Lower leg skin (tissue), 4 donors: Measurements from ENCODE around the gene RAB7A. TPM values are rescaled to one million over a fixed set of nuclear protein-coding genes. Genes with fewer than 3 reads are reported as not detected.
"Not testable (repeated sequence)": the region's sequence is repeated elsewhere in the genome, so short reads cannot be mapped to it uniquely, and the experiment has no call there.

ENCODE experiments used
- DNase-seq, 2 donors: peaks; one replicate each; pipeline ENCODE4 v3.0.0-alpha.2; 2019; ENCODE audit warnings: low spot score in 2 of 2
- H3K4me3 ChIP-seq: fragments of 200-600 bp; sonication (generic); 2 replicates; pipeline ENCODE4 v1.5.1; 2017; ENCODE audit warnings: mild to moderate bottlenecking, low read depth; ENCODE audit not compliant: poor library complexity, severe bottlenecking
- POLR2A ChIP-seq, 2 donors: fragments of 450-650 bp; IDR thresholded peaks; one replicate each; pipeline ENCODE4 v1.6.1; 2016 to 2017; ENCODE audit warnings: antibody characterized with exemption in 2 of 2, mild to moderate bottlenecking in 1 of 2, moderate library complexity in 1 of 2
- WGBS, 2 donors: methylation state at CpG; one replicate each; pipeline ENCODE4 v1.1.5; 2018; 5-methylcytosine and 5-hydroxymethylcytosine counted together
- intact Hi-C: fragments of 100-400 bp; cut with DNase I; formaldehyde crosslinking; loops from one replicate; pipeline ENCODE4 v1.15.0; 2023; ENCODE audit warnings: low total_unique reads
- total RNA-seq, 4 donors: library from RNA; depleted of rRNA; stranded (reverse); fragments of >200 nt; gene quantifications; one replicate each; pipeline ENCODE4 v1.1.0, GENCODE V29; 2016
- TF ChIP-seq, protein P1 (sequence below), 3 donors: fragments of 450-650 bp; IDR thresholded peaks; one replicate each; pipeline ENCODE4 v1.5.1; 2016; ENCODE audit warnings: antibody characterized with exemption in 3 of 3, mild to moderate bottlenecking in 3 of 3, moderate library complexity in 2 of 3

RAB7A gene
- total RNA-seq, 4 donors from 2014 or later: 82.0 to 127 (median 114) TPM

DNA sequence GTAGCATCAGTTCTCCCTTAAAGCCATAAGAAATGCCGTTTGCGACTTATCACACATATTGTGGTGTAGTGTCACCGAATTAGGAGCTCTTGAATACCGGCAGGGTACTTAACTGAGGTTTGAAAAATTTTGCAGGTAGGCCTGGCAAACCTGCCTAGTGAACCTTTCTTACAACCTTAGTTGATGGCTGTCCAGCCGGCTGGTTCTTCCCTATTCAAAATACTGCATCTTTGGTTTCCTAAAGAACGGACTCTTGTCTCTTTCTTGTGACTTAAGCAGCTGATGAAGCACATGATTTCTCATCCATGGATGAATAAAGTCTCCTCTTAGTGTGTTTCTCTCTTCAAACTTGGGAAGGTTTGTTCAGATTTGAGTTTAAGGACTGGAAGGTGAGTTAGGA lies 1.5 kb downstream of the RAB7A start:
- TF ChIP-seq, protein P1, sequence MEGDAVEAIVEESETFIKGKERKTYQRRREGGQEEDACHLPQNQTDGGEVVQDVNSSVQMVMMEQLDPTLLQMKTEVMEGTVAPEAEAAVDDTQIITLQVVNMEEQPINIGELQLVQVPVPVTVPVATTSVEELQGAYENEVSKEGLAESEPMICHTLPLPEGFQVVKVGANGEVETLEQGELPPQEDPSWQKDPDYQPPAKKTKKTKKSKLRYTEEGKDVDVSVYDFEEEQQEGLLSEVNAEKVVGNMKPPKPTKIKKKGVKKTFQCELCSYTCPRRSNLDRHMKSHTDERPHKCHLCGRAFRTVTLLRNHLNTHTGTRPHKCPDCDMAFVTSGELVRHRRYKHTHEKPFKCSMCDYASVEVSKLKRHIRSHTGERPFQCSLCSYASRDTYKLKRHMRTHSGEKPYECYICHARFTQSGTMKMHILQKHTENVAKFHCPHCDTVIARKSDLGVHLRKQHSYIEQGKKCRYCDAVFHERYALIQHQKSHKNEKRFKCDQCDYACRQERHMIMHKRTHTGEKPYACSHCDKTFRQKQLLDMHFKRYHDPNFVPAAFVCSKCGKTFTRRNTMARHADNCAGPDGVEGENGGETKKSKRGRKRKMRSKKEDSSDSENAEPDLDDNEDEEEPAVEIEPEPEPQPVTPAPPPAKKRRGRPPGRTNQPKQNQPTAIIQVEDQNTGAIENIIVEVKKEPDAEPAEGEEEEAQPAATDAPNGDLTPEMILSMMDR (IDR thresholded peaks at IDR 0.05): no peak
- TF ChIP-seq POLR2A (IDR thresholded peaks at IDR 0.05): no peak
- WGBS, 2 donors: 15 to 17% methylated on average over 6 of the region's 6 CpGs
- intact Hi-C loops: no loop called here

DNA sequence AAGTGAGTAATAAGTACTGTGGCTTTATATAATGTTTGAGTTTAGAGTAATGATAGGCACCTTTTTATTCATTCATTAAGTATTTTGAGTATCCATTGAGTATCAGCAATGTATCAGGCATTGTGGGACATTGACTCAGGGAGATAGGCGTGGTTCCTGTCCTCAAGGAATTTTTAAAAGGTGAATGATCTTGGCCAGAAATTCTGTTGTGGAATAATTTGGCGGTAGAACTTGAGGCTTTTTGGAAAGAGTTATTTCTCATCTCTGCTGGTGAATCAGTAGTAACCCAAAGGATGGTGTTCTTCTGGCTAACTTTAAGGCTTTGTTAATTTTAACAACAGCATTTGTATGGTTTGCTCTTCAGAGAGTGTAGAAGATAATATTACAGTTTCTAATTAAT lies 2.0 kb downstream of the RAB7A start:
- intact Hi-C loops: no loop called here
- no peak for TF ChIP-seq POLR2A (IDR thresholded peaks at IDR 0.05)
- TF ChIP-seq, protein P1 (IDR thresholded peaks at IDR 0.05): no peak
- WGBS, 2 donors: 26 to 35% methylated on average over 2 of the region's 2 CpGs
- H3K4me3 ChIP-seq: no peak overlapping the region
- no peak for DNase-seq

More for the DNA sequence above, 1.5 kb downstream of the RAB7A start:
- H3K4me3 ChIP-seq: no peak overlapping the region
- DNase-seq: no peak

DNA sequence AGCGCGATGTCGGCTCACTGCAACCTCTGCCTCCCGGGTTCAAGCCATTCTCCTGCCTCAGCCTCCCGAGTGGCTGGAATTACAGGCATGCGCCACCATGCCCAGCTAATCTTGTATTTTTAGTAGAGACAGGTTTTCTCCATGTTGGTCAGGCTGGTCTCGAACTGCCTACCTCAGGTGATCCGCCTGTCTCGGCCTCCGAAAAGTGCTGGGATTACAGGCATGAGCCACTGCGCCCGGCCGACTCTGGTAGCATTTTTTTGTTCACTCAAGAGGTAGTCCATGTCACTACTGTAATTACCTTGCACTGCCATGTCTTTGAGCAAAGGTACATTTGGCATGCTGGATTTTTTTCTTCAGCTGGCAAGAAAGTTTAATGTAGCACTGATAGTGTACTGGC lies 2.5 kb downstream of the RAB7A start:
- 88 to 89% methylated on average over 13 of the region's 13 CpGs for WGBS, 2 donors

DNA sequence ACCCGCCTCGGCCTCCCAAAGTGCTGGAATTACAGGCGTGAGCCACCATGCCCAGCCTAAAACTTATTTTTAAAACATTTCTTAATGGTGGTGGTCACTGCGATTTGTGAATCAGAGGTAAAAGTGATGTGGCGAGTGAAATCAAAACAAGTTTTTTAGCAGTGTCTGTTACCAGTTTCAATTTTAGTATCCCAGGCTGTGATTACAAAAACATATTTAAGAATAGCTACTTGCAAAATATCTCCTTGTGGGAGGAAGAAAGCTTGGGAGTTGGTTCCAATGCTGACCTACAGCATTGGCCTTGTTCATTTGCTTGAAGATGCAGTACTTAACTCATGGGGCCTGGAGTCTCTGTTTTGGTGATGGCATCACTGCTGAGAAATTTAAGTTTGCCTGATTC lies 4.5 kb downstream of the RAB7A start:
- TF ChIP-seq POLR2A (IDR thresholded peaks at IDR 0.05): no peak
- TF ChIP-seq, protein P1 (IDR thresholded peaks at IDR 0.05): no peak
- intact Hi-C loops: no loop called here
- H3K4me3 ChIP-seq: no peak overlapping the region
- DNase-seq: peak in 1 of 2 donors; percentile 39
- WGBS, 2 donors: 89 to 91% methylated on average over 5 of the region's 5 CpGs

More for the DNA sequence above, 2.5 kb downstream of the RAB7A start:
- DNase-seq, intact Hi-C loops, H3K4me3 ChIP-seq: not testable (repeated sequence)

DNA sequence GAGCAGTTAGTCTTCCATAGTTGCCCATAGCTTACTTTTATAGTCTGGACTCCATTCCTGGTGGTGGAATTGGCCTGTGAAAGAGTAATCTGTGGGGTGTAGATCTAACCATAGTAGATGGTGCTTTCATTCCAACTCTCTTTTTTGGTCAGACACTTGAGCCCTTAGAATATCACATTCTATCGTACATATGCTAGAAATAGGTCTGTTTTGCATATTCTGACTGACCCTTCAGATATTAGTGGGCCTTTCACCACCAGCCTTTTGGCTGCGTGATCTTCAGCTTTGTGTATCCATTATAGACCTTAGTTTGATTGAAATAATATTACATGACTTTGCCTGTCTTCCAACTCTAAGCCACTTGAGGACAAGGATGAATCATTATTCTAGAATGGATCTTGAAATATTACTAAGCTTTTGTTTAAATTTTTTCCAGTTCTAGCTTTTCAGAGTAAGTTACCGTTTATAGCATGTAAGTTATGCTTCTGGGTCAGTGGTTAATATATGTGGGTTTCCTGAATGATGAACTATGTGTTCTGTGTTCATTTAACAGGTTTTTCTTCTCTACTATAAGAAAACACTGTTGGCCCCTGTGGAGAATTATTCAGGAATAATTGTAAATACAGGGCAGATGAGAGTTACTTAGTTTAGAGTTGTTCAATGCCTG lies 8.7 kb downstream of the RAB7A start:
- intact Hi-C loops: no loop called here
- 87 to 90% methylated on average over 3 of the region's 3 CpGs for WGBS, 2 donors
- no peak for TF ChIP-seq POLR2A (IDR thresholded peaks at IDR 0.05)
- TF ChIP-seq, protein P1 (IDR thresholded peaks at IDR 0.05): no peak
- no peak overlapping the region for H3K4me3 ChIP-seq
- no peak for DNase-seq

DNA sequence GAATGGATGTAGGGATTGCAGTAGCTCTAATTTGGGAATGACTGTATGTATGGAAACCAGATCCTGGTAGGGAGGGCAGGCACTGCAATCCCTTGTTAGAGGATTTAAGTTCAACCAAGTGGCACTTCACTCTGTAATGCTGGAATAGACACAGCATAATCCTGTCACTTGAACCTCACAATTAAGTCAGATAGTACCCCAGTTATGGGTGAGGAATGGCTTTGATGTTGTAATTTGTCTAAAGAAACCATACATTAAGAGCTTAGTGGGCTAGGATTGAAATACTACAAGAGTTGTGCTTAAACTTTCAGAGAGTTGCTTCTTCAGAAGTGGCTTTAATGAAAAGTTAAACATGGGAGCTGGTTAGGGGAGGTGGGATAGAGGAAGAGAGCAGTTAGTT lies 9.3 kb downstream of the RAB7A start:
- TF ChIP-seq, protein P1 (IDR thresholded peaks at IDR 0.05): no peak
- TF ChIP-seq POLR2A (IDR thresholded peaks at IDR 0.05): no peak
- no peak overlapping the region for H3K4me3 ChIP-seq
- intact Hi-C loops: no loop called here

More for the DNA sequence above, 9.3 kb downstream of the RAB7A start:
- DNase-seq: no peak
